ENCODE data around the gene CD300LB.
"Not testable (repeated sequence)": the region's sequence is repeated elsewhere in the genome, so short reads cannot be mapped to it uniquely, and the experiment has no call there.

CD300LB gene

DNA sequence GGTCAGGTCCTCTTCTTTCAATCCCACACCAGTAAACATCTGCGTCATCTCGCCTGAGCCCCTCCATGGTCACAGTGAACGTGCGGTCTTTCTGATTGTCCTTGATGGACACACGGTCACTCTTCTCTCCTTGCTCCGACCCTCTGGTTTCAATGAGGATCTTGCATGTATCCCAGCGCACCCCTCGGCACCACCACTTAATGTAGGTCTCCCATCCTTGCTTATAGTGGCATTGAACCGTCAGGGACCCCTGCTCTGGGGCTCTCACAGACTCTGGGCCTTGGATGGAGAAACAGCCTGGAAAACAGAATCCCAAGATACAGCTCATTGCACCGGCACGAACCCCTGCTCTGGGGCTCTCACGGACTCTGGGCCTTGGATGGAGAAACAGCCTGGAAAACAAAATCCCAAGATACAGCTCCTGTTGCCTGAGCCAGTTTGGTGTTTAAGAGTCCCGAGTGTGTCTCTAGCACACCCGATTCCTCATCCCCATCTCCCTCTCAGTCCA lies 5.4 kb downstream of the CD300LB start:
- no peak for DNase-seq (ENCODE audit: low spot score)

DNA sequence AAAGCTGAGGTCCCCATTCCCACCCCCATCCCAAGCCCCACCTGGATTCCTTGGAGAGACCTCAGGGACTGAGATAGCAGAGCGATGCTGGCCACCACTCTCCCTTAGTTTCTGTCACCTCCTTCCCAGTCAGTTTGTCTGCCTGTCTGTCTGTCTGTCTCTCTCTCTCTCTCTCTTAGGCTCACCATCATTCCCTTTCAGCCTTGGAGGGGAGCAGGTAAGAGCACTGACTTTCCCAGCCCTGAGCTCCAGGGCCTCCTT lies 5.9 kb downstream of the CD300LB start:
- DNase-seq (ENCODE audit: low spot score): no peak

DNA sequence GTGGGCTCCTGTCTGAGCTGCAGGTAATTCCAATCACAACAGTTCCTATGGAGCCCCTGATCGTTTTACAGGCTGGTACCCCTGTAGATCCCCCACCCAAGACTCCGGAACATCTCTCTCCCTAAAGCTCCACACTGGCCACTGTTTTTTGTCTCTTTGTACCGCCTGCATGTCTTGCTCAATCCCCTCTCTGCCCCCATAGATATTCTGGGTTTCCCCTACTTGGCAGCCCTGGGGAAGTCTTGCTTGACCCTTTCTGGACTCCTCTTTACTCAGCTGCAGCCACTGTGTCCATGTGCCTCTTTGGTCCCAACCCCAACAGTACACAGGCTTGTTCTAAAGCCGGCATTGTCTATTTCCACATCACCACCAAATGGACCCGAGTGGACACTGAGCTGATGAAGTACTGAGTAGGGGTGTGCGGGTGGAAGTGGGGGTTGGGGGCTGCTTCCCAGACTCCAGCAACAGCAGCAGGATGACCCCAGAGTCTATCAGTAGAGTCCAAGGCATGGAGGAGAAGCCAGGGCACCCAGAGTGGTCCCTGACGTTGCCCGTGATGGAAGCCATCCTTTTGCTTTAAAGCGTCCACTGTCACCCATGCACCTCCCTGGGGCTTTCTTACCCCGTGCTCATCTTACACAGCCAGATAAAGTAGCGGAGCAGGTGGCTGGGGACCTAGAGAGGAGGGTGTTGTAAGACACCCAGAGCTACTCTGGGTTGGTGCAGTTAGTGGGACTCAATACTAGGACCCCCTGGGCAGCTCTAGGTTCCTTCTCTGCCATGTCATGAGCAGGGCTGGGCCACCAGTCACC lies 6.4 kb downstream of the CD300LB start:
- no peak for DNase-seq (ENCODE audit: low spot score)

DNA sequence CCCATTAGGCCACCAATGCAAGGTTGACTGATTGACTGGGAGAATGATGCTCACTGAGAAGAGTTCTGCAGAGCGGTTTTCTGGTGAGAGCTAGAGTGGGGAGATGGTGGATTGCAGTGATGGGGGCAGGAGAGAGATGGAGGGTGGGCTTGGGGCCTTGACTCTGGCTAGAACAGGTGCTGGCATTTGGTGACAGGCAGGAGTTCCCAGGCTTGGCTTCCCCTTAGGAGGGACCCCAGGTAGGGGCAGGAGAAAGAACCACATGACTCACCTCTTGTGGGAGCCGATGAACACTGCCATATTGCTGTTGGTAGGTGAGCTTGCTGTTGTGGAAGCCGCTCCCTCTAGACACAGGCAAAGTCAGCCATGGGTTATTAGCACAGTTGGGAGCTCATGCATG lies 8.0 kb downstream of the CD300LB start:
- no peak for DNase-seq (ENCODE audit: low spot score)

DNA sequence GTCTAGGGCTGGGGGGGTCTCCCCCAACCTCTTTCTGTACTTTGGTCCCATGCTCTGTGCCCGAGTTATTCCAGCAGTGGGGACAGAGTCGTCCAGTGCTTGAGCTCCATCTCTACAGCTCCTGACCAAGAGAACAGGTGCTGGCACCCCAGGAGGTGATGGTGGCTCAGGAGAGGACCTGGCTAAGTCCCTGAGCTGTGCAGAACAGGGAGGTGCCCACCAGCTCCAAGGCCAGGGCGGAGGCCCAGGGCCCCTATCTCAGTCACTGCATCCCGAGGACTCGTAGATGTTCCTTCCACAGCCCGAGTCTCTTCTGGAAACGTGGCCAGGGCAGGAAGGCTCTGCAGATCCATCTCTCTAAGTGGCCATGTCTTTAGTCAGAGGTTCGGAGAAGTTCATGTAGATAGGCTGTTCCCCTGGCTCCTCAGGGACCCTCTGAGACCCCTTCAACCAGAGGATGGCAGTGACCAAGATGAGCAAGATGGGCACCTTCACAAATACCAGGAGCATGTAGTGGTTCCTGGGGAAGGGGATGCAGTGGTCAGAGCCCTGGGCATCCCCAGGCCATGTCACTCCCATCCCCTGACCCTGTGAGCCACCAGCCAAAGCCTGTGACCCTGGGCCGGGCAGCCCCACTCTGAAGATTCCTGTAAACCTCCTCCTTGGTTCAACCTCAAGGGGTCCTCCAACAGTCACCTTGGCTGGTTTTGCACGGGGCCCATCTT lies 8.7 kb downstream of the CD300LB start:
- no peak for DNase-seq (ENCODE audit: low spot score)

DNA sequence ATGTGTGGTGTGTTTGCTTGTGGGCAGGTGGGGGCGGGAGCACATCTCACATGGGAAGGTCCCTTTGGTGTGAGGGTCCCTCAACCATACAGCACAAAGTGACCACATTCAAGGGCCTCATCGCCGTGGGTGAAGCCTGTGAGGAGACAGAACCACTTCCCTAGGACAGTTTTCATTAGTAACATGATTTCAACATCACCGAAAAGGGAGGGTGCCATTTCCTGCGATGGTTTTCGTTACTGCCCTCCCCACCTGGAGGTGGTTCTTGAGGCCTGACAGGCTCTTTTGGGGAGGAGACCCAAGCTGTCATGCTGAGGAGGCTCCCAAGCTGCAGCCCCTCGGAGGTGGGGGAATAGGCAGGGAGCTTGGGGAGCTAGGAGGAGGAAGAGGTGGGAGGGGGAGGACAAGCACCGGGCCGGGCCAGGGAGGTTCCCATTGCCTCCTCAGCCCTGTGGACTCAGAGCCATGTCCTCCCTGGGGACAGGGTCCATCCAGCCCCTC lies 9.5 kb downstream of the CD300LB start:
- peak; percentile 31 for DNase-seq (ENCODE audit: low spot score)

DNA sequence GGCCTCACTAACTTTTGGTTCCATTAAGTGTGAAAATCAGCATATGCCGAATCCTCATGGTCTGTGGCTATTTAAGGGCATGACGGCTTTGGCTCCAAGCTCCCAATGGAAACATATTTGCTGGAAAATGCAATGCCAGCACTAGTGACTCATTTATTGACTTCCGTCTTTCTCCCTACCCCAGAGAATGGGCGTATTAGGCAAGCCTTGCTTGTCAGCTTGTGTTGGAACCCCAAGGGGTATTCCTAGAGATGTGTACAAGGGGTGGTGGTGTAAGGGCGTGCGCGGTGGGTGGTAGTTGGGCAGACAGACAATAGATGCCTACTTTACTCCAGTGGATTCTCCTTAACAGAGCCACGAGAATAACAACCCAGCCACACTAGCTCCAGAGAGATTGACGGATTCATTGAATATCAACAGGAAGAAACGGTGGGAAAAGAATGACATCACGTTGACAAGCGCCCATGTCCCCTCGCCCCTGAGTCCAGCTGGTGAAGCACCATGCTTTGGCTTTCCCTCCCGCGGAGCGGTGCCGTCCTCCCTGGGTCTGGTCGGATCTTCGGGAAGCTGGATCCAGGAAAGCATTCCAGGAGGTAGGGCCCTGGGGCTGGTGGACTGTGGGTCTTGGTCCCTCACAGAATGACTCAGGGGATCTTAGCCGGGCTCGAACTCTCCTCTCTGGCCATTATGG lies 10.3 kb downstream of the CD300LB start:
- no peak for DNase-seq (ENCODE audit: low spot score)

DNA sequence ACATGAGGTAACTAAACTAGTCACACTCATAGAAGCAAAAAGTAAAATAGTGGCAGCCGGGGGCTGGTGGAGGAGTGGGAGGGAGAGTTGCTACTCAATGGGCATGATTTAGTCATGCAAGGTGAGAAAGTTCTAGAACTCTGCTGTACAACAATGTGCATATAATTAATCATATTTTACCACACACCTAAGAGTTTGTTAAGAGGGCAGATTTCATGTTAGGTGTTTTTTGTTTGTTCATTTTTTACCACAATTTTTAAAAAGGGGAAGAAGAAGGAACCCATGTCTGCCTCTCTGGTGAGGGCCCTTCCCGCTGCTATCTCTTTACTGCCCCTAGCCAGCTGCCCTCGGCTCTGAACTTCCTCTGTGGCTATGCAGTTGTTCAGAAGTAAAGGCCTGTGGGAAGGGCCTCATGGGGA lies 11.2 kb downstream of the CD300LB start:
- DNase-seq (ENCODE audit: low spot score): peak; percentile 50

DNA sequence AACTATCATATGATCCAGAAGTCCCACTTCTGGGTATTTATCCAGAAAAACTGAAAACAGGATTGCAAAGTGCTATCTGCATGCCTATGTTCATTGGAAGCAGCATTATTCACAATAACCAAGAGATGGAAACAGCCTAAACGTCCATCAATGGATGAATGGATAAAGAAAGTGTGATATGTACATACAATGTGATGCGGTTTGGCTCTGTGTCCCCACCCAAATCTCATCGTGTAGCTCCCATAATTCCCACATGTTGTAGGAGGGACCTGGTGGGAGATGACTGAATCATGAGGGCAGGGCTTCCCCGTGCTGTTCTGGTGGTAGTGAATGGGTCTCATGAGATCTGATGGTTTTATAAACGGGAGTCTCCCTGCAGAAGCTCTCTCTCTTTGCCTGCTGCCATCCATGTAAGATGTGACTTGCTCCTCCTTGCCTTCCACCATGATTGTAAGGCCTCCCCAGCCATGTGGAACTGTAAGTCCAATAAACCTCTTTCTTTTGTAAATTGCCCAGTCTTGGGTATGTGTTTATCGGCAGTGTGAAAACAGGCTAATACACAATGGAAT lies 12.8 kb downstream of the CD300LB start:
- DNase-seq (ENCODE audit: low spot score): not testable (repeated sequence)

DNA sequence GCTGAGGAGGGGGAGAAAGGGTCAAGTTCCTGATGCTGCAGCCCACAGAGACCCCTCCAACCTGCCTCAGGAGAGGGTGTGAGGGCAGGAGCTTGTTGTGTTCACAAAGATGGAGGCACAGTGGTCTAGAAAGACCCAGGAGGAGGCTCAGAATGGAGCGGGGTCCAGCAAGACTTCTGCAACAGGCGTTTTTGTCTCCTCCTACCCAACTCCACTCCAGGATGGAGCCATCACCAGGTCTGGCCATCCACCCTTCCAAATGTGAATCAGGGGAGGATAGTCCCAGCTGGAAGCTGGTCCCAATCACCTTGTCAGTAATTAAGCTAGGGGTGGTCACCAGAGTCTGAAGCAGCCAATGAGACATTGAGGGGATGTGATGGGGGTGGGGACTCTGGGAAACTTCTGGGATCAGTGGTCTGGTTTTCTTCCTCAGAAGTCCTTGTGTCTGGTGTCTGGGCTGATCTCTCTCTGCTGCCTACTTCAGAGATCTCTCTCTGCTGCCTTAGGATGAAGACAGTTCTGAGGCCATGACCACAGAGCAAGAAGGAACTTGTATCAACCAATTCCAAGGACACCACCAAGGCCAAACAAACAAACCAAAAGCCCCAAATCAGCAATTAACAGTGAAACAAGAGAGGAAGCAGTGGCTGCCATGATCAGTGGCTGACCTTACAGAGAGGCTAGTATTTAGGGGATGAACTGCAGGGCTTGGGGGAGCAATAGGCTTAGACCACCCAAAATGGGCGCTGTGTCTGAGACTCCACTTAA lies 14.5 kb downstream of the CD300LB start:
- DNase-seq (ENCODE audit: low spot score): no peak

DNA sequence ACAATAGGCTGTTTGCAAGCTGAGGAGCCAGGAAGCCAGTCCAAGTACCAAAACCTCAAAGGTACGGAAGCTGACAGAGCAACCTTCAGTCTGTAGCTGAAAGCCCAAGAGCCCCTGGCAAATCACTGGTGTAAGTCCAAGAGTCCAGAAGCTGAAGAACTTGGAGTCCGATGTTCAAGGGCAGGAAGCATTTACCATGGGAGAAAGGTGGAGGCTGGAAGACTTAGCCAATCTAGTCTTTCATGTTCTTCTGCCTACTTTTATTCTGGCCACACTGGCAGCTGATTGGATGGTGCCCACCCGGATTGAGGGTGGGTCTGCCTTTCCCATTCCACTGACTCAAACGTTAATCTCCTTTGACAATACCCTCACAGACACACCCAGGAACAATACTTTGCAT lies 15.3 kb downstream of the CD300LB start:
- no peak for DNase-seq (ENCODE audit: low spot score)

DNA sequence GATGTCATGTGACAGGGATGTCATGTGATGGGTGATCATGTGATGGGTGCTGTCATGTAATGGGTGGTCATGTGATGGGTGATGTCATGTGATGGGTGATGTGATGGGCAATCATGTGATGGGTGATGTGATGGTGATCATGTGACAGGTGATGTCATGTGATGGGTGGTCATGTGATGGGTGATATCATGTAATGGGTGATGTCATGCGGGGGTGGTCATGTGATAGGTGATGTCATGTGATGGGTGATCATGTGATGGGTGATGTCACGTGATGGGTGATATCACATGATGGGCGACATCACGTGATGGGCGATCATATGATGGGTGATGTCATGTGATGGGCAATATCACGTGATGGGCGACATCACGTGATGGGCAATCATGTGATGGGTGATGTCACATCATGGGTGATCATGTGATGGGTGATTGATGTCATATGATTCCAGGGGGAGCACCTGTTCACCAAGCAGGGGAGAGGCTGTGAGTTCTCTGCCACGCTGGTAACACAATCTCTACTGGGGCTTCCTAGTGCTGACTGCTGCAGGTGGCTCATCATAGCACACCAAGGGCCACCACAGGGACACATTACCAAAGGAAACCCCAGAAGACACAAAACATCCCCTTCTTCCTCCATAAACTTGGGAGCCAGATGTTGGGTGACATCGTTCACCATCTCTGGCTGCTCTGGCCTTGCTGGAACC lies 16.5 kb downstream of the CD300LB start:
- no peak for DNase-seq (ENCODE audit: low spot score)

DNA sequence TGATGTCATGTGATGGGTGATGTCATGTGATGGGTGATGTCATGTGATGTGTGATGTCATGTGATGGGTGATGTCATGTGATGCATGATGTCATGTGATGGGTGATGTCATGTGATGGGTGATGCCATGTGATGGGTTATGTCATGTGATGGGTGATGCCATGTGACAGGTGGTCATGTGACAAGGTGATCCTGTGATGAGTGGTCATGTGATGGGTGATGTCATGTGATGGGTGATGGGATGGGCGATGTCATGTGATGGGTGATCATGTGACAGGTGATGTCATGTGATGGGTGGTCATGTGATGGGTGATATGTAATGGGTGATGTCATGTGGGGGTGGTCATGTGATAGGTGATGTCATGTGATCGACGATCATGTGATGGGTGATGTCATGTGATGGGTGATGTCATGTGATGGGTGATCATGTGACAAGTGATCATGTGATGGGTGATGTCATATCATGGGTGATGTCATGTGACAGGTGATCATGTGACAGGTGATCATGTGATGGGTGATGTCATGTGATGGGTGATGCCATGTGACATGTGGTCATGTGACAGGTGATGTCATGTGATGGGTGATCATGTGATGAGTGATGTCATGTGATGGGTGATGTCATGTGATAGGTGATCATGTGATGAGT lies 17.2 kb downstream of the CD300LB start:
- no peak for DNase-seq (ENCODE audit: low spot score)

DNA sequence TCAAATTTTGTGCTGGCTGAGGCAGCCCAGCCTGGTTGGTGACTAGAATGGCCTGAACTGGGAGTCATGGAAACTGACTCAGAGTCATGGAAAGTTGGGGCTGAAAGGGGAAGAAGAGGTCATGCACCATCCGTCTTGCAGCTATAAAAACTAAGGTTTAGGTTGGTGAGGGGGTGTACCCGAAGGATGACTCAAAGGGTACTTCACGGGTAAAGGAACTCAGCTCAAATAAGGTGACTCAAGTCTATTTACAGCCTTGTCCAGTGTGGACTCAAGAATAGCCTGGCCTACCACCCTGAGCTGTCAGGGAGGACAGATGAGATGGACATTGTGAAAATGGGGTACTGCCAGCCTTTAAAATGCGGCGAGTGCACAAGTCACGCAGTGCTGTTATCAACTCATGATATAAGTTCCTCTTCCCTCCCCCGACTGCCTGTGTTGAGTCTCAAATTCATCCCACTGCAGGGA lies 18.6 kb downstream of the CD300LB start:
- DNase-seq (ENCODE audit: low spot score): no peak

DNA sequence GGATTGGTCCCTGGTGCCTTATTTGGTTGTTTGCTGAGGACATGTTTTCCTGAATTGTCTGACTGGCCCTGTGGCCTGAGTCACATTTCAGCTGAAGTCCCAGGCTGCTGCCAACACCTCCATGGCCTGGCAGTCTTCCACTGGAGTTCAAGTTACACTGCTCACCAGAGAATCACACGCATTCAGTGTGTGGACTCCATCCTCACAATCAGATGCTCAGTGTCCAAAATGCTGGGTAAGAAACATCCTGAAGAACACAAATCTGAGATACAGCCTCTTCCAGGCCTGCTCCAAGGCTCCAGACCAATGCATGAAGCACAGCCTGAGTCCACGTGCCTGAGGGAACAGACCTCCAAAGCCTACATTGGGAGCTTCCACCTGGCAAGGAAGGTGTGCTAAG lies 19.2 kb downstream of the CD300LB start:
- DNase-seq (ENCODE audit: low spot score): no peak

DNA sequence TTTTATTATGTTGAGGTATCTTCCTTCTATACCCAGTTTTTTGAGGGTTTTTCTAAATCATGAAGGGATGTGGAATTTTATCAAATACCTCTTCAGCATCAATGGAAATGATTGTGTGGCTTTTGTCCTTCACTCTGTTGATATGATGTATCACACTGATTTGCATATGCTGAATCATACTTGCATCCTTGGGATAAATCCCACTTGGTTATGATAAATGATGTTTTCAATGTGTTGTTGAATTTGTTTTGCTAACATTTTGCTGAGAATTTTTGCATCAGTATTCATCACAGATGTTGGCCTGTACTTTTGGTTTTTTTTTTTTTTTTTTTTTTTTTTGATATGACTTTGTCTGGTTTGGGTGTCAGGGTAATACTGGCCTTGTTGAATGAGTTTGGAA lies 23.1 kb downstream of the CD300LB start:
- DNase-seq (ENCODE audit: low spot score): no peak

DNA sequence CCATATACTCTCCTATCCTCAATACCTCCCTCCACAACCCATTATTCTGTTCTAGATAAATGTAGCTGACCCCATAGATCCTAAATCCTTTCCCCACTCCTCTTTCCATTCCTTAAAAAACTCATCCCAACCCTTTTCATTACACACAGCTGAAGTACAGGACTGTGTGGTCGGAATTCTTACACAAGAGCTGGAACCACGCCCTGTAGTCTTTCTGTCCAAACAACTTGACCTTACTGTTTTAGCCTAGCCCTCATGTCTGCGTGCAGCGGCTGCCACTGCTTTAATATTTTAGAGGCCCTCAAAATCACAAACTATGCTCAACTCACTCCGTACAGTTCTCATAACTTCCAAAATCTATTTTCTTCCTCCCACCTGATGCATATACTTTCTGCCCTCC lies 27.3 kb downstream of the CD300LB start:
- DNase-seq (ENCODE audit: low spot score): not testable (repeated sequence)

DNA sequence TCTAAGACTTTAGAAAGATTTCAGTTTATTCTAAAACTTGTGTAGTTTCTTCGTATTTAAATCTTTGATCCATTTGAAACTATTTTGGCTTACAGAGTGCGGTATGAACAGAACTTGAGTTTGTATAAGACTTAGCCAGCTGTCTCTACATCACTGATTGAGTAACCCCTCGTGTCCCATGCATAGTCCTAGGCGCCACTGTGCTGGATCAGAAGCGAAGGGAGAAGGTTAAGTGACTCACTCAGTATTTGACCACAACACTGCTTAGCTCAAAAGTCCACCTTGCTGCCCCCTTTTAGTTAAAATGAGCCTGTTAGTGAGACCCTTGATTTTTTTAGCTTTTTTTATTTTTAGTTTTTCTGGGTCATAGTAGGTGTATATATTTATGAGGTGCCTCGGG lies 28.4 kb downstream of the CD300LB start:
- no peak for DNase-seq (ENCODE audit: low spot score)

DNA sequence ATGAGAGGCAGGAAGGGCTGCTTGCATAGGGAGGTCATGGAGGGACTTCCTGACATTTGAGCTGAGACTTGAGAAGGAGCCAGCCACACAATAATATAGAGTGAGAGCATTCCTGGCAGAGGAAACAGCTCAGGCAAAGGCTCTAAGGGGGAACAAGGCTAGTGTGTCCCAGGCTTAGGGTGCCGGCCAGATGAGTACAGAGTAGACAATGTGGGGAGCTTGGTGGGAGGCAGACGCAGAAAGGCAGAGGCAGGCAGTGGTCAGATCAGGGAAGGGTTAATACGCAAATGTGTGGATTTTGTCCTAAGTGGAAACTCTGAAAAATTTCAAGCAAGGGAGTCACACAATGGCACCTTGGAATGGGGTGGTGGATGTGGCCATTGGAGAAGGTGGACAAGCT lies 31.3 kb downstream of the CD300LB start:
- no peak for DNase-seq (ENCODE audit: low spot score)

DNA sequence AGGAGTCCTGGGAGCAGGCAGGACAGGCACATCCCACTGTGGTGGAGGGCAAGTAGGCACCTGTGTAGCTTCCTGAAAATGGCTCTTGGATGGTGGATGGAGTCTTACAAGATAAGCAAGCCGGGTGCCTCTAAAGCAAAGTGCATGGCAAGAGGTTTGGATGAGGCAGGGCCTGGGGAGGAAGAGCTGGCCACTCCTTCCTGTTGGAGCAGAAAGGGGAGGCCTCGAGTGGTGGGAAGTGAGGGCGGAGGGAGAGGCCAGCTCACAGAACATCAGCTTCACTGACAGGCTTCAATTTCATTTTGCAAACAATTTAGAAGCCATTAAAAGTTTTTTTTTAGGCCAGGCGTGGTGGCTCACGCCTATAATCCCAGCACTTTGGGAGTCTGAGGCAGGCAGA lies 33.8 kb downstream of the CD300LB start:
- no peak for DNase-seq (ENCODE audit: low spot score)
